Suprapubic skin (tissue), 4 donors: ENCODE measurements around the gene ZNF398. TPM values are rescaled to one million over a fixed set of nuclear protein-coding genes. Genes with fewer than 3 reads are reported as not detected.

Source experiments
- DNase-seq, 2 donors: peaks; one replicate each; pipeline ENCODE4 v3.0.0-alpha.2; 2019; ENCODE audit warnings: low spot score in 2 of 2
- H3K27ac ChIP-seq: fragments of 200-600 bp; sonication (generic); one replicate; pipeline ENCODE4 v1.5.1; 2019
- H3K27me3 ChIP-seq: fragments of 200-600 bp; sonication (generic); one replicate; pipeline ENCODE4 v1.5.1; 2019
- H3K36me3 ChIP-seq: fragments of 200-600 bp; sonication (generic); one replicate; pipeline ENCODE4 v1.5.1; 2019
- H3K4me1 ChIP-seq: fragments of 200-600 bp; sonication (generic); one replicate; pipeline ENCODE4 v1.5.1; 2019
- H3K4me3 ChIP-seq: fragments of 200-600 bp; sonication (generic); one replicate; pipeline ENCODE4 v1.5.1; 2019; ENCODE audit warnings: mild to moderate bottlenecking
- H3K9me3 ChIP-seq: fragments of 200-600 bp; sonication (generic); one replicate; pipeline ENCODE4 v1.5.1; 2019
- EP300 ChIP-seq: sonication (generic); formaldehyde crosslinking; IDR thresholded peaks from one replicate; pipeline ENCODE4 v1.6.1; 2017; ENCODE audit warnings: antibody characterized with exemption
- POLR2A ChIP-seq, 2 donors: fragments of 450-650 bp; IDR thresholded peaks; one replicate each; pipeline ENCODE4 v1.6.1; 2017; ENCODE audit warnings: antibody characterized with exemption in 2 of 2, mild to moderate bottlenecking in 2 of 2, moderate library complexity in 2 of 2
- POLR2AphosphoS5 ChIP-seq, 3 donors: sonication (generic); formaldehyde crosslinking; IDR thresholded peaks; one replicate each; pipeline ENCODE4 v1.6.1; 2017; ENCODE audit warnings: antibody characterized with exemption in 3 of 3
- WGBS: methylation state at CpG from one replicate; pipeline ENCODE4 v1.1.5; 2018; 5-methylcytosine and 5-hydroxymethylcytosine counted together
- total RNA-seq, 4 donors: library from RNA; depleted of rRNA; stranded (reverse); fragments of >200 nt; gene quantifications; one replicate each; pipeline ENCODE4 v1.1.0, GENCODE V29; 2016
- TF ChIP-seq, protein P1 (sequence below), 2 donors: fragments of 200-600 bp in 1 of 2; fragments of 450-650 bp in 1 of 2; sonication (generic) in 1 of 2; IDR thresholded peaks; one replicate each; pipeline ENCODE4 v1.5.1; 2016 to 2019; ENCODE audit warnings: antibody characterized with exemption in 2 of 2, mild to moderate bottlenecking in 1 of 2, moderate library complexity in 1 of 2

Gene ZNF398
- total RNA-seq, 4 donors from 2014 or later, result 25.7 to 50.4 (median 33.9) TPM

DNA sequence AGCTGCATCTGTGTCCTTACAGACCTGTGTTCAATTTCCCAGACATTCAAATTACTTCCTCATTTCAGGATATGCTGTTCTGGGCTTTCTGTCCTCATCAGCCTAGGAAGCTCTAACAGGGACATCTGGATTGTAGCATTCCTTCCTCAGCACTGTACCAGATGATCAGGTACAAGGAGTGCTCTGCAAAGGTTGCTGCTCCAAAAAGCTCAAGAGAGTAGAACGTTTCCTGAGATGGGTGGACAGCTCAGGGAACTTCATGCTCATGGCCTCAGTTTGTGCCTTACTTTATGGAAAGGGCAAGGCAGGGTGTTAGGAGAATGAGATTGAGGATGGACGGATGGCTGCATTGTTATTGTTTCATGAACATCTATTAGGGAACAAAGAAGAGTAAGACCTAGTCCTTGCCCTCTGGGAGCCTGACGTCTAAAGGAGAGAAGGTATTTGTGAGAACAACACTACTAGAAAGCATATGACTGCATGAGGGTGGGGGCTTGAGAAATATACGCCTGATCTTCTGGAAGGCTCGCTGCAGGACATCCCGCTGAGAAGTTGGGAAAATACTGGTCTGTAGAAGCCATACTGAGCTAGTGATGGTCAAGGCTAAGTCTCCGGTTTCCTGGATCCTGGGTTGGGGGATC is 81.7 kb downstream of the ZNF398 start:
- TF ChIP-seq POLR2A (IDR thresholded peaks at IDR 0.05) (no peak), EP300 (no peak), POLR2AphosphoS5 (IDR thresholded peaks at IDR 0.05) (no peak)
- TF ChIP-seq, protein P1, sequence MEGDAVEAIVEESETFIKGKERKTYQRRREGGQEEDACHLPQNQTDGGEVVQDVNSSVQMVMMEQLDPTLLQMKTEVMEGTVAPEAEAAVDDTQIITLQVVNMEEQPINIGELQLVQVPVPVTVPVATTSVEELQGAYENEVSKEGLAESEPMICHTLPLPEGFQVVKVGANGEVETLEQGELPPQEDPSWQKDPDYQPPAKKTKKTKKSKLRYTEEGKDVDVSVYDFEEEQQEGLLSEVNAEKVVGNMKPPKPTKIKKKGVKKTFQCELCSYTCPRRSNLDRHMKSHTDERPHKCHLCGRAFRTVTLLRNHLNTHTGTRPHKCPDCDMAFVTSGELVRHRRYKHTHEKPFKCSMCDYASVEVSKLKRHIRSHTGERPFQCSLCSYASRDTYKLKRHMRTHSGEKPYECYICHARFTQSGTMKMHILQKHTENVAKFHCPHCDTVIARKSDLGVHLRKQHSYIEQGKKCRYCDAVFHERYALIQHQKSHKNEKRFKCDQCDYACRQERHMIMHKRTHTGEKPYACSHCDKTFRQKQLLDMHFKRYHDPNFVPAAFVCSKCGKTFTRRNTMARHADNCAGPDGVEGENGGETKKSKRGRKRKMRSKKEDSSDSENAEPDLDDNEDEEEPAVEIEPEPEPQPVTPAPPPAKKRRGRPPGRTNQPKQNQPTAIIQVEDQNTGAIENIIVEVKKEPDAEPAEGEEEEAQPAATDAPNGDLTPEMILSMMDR (IDR thresholded peaks at IDR 0.05), result no peak
- Histone ChIP-seq H3K36me3 (peaks cover 21% of the 10 kb centered on the region), H3K9me3 (no peaks in the 10 kb centered on the region), H3K27ac (no peak overlapping the region), H3K27me3 (no peaks in the 10 kb centered on the region), H3K4me1 (peaks cover 4% of the 10 kb centered on the region), H3K4me3 (no peak overlapping the region)
- WGBS, result 58% methylated on average over 7 of the region's 7 CpGs
- no peak for DNase-seq

DNA sequence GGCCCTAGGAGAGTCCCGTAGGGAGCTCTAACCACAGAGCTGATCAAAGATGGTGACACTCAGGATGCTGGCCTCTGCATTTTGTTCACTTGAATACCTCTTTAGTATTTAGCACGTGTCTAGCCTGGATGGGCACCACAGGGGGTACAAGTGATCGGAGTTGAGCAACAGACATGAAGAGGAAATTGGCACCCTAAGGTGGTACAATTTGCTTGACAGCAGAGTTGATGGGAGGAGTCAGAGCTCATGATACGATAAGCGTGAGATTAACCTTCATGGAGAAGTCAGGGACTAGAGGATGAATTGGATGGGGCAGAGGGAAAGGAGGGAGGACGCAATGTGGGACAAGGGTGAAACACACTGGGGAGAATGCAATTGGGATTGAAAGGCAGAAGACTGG is 82.3 kb downstream of the ZNF398 start:
- H3K9me3 ChIP-seq, result no peaks in the 10 kb centered on the region
- H3K27me3 ChIP-seq, result no peaks in the 10 kb centered on the region
- no peak for TF ChIP-seq POLR2AphosphoS5 (IDR thresholded peaks at IDR 0.05)
- no peak for DNase-seq
- H3K27ac ChIP-seq, result no peak overlapping the region
- H3K4me1 ChIP-seq, result peaks cover 4% of the 10 kb centered on the region
- no peak overlapping the region for H3K4me3 ChIP-seq
- WGBS, result 72% methylated on average over 5 of the region's 6 CpGs
- peaks cover 15% of the 10 kb centered on the region for H3K36me3 ChIP-seq

DNA sequence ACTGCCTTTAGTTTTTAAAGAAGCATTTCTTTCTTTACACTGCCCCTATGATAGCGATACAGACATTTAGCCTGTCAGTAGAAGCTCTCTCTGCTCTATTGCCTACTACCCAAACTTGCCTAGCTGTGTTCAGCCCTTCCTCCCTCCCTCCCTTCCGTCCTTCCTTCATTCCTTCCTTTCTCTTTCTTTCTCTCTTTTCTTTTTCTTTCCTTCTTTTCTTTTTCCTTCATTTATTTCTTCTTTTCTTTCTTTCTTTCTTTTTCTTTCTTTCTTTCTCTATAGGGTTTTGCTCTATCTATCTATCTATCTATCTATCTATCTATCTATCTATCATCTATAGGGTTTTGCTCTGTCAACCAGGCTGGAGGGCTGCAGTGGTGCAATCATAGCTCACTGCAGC is 85.1 kb downstream of the ZNF398 start:
- DNase-seq, result no peak
- Histone ChIP-seq H3K4me1 (peaks cover 4% of the 10 kb centered on the region), H3K4me3 (no peak overlapping the region), H3K36me3 (no peaks in the 10 kb centered on the region), H3K9me3 (no peaks in the 10 kb centered on the region), H3K27ac (no peak overlapping the region), H3K27me3 (no peaks in the 10 kb centered on the region)
- TF ChIP-seq, protein P1 (IDR thresholded peaks at IDR 0.05), result no peak
- TF ChIP-seq POLR2A (IDR thresholded peaks at IDR 0.05) (no peak), EP300 (no peak), POLR2AphosphoS5 (IDR thresholded peaks at IDR 0.05) (no peak)
- whole genome bisulfite sequencing, result 60% methylated on average over 2 of the region's 2 CpGs

Other genes with a start within 250 kb of the ZNF398 start
- 10 to 100 TPM; 48.6 to 61.8 (median 57.4) TPM for gene PDIA4, start 118.9 kb upstream of the ZNF398 start, total RNA-seq
- gene ZNF786, start 56.7 kb upstream of the ZNF398 start, total RNA-seq, result 10 to 100 TPM in 2 of 4 donors, 1 to 10 TPM in 2; 6.8 to 11.8 (median 10.3) TPM
- gene ZNF425, start 21.1 kb upstream of the ZNF398 start, total RNA-seq, result 1 to 10 TPM; 2.6 to 5.9 (median 3.7) TPM
- 10 to 100 TPM; 20.6 to 47.5 (median 29.8) TPM for gene ZNF282, start 48.1 kb downstream of the ZNF398 start, total RNA-seq
- 10 to 100 TPM in 2 of 4 donors, 1 to 10 TPM in 2; 7.1 to 17.9 (median 9.9) TPM for gene ZNF212, start 92.2 kb downstream of the ZNF398 start, total RNA-seq
- 10 to 100 TPM in 3 of 4 donors, 1 to 10 TPM in 1; 9.9 to 20.8 (median 14.4) TPM for gene ZNF783, start 114.7 kb downstream of the ZNF398 start, total RNA-seq